Effector memory CD4-positive, alpha-beta T cell (primary cell): Measurements from ENCODE around the gene OVOL2.

Experiments
- DNase-seq, 3 donors: peaks; one replicate each; pipeline ENCODE4 v3.0.0-alpha.2; 2020
- H3K27ac ChIP-seq: 2 replicates; pipeline ENCODE4 v1.7.0; 2013; ENCODE audit warnings: mild to moderate bottlenecking, low read length, moderate library complexity; ENCODE audit not compliant: insufficient read depth, poor library complexity, severe bottlenecking
- H3K27me3 ChIP-seq: replicated peaks from 2 replicates; pipeline ENCODE4 v1.7.0; 2013; ENCODE audit warnings: mild to moderate bottlenecking, low read length; ENCODE audit not compliant: insufficient read depth, control insufficient read depth, poor library complexity, severe bottlenecking
- H3K36me3 ChIP-seq: 2 replicates; pipeline ENCODE4 v1.7.0; 2013; ENCODE audit warnings: mild to moderate bottlenecking, low read length, moderate library complexity; ENCODE audit not compliant: control insufficient read depth, insufficient read depth
- H3K4me1 ChIP-seq: 2 replicates; pipeline ENCODE4 v1.7.0; 2013; ENCODE audit warnings: low read length, mild to moderate bottlenecking; ENCODE audit not compliant: control insufficient read depth, insufficient read depth, poor library complexity, severe bottlenecking
- H3K4me3 ChIP-seq: 2 replicates; pipeline ENCODE4 v1.7.0; 2013; ENCODE audit warnings: low read length, low read depth, mild to moderate bottlenecking; ENCODE audit not compliant: insufficient read depth, poor library complexity, severe bottlenecking
- H3K9me3 ChIP-seq: 2 replicates; pipeline ENCODE4 v1.7.0; 2013; ENCODE audit warnings: mild to moderate bottlenecking, low read length, moderate library complexity; ENCODE audit not compliant: control insufficient read depth

OVOL2 gene

GRCh38 chr20:18018100-18018499, 39.6 kb downstream of the OVOL2 start:
- DNase-seq, result no peak
- no peaks in the 10 kb centered on the region for H3K9me3 ChIP-seq
- H3K27me3 ChIP-seq, result no peaks in the 10 kb centered on the region

GRCh38 chr20:18016772-18017171, 40.9 kb downstream of the OVOL2 start:
- no peaks in the 10 kb centered on the region for H3K9me3 ChIP-seq
- no peaks in the 10 kb centered on the region for H3K4me1 ChIP-seq
- no peaks in the 10 kb centered on the region for H3K36me3 ChIP-seq
- H3K27me3 ChIP-seq, result no peaks in the 10 kb centered on the region
- H3K4me3 ChIP-seq, result no peak overlapping the region
- H3K27ac ChIP-seq, result no peak overlapping the region
- DNase-seq, result no peak

More at GRCh38 chr20:18018100-18018499, 39.6 kb downstream of the OVOL2 start:
- no peaks in the 10 kb centered on the region for H3K4me1 ChIP-seq
- no peak overlapping the region for H3K27ac ChIP-seq
- H3K36me3 ChIP-seq, result no peaks in the 10 kb centered on the region
- no peak overlapping the region for H3K4me3 ChIP-seq

DNA sequence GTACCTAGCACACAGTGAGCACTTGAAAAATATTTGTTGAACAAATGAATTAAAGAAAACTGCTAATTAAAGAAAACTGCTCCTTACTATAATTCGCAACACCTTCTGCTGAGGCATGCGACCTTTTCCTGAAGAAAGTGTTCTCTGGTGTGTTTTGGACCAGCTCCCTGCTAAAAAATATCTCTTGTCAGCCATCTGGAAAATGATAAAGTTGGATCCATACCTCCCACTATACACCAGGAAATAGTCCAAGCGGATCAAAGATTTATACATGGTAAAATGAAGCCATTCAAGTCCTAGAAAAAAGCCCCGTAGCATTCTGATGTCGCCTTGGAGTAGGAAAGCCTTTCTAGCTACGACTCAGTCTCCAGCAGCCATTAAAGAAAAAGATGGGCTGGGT, 43.3 kb downstream of the OVOL2 start:
- no peak overlapping the region for H3K4me3 ChIP-seq
- H3K4me1 ChIP-seq, result no peaks in the 10 kb centered on the region
- no peaks in the 10 kb centered on the region for H3K27me3 ChIP-seq
- H3K27ac ChIP-seq, result no peak overlapping the region
- no peak for DNase-seq
- no peaks in the 10 kb centered on the region for H3K9me3 ChIP-seq
- no peaks in the 10 kb centered on the region for H3K36me3 ChIP-seq

DNA sequence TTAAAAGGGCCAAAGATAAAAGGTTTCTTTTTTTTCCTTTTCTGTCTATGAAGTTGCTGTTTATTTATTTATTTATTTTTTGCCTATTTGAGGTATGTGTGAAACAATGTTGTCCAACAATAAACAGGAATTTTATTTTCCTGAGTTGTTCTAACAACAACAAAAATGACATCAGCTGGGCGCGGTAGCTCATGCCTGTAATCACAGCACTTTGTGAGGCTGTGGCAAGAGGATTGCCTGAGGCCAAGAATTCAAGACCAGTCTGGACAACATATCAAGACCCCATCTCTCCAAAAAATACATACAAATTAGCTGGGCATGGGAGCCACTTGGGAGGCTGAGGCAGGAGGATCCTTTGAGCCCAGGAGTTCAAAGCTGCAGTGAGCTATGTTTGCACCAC, 44.8 kb downstream of the OVOL2 start:
- Histone ChIP-seq H3K36me3 (no peaks in the 10 kb centered on the region), H3K4me3 (no peak overlapping the region), H3K27ac (no peak overlapping the region), H3K9me3 (no peaks in the 10 kb centered on the region), H3K27me3 (no peaks in the 10 kb centered on the region), H3K4me1 (no peaks in the 10 kb centered on the region)
- no peak for DNase-seq

DNA sequence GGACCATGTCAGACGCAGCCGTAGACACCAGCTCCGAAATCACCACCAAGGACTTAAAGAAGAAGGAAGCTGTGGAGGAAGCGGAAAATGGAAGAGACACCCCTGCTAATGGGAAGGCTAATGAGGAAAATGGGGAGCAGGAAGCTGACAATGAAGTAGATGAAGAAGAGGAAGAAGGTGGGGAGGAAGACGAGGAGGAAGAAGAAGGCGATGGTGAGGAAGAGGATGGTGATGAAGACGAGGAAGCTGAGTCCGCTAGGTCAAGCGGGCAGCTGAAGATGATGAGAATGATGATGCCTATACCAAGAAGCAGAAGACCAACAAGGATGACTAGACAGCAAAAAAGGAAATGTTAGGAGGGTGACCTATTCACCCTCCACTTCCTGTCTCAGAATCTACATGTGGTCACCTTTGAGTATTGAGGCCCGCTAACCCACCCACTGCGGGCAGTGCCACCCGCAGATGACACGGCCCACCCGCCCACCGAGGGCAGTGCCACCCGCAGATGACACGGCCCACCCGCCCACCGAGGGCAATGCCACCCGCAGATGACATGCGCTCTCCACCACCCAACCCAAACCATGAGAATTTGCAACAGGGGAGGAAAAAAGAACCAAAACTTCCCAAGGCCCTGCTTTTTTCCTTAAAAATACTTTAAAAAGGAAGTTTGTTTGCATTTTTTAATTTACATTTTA, 45.6 kb downstream of the OVOL2 start:
- Histone ChIP-seq H3K27ac (no peak overlapping the region), H3K4me3 (no peak overlapping the region), H3K9me3 (no peaks in the 10 kb centered on the region), H3K4me1 (no peaks in the 10 kb centered on the region), H3K27me3 (no peaks in the 10 kb centered on the region), H3K36me3 (no peaks in the 10 kb centered on the region)
- no peak for DNase-seq

GRCh38 chr20:18011482-18011881, 46.2 kb downstream of the OVOL2 start:
- Histone ChIP-seq H3K36me3 (no peaks in the 10 kb centered on the region), H3K27ac (no peak overlapping the region), H3K4me1 (no peaks in the 10 kb centered on the region), H3K4me3 (no peak overlapping the region), H3K27me3 (no peaks in the 10 kb centered on the region), H3K9me3 (no peaks in the 10 kb centered on the region)
- no peak for DNase-seq

DNA sequence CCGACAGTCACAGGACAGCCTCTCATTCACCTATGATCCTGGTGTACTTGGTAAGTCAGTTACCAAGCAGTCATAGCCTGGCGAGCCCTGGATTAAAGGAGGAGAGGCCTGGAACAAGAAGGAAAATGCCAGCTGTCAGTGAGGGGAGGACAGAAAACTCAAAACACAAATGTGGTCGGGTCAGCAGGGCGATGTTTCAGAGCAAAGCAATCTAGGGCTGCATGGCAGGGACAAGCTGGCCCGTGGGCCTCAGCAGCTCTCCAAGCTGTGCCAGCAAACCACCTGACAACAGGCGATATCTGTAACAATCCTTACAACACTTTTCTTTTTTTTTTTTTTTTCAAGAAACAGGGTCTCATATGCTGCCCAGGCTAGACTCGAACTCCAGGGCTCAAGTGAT, 48.6 kb downstream of the OVOL2 start:
- Histone ChIP-seq H3K36me3 (no peaks in the 10 kb centered on the region), H3K4me1 (no peaks in the 10 kb centered on the region), H3K9me3 (no peaks in the 10 kb centered on the region), H3K27ac (no peak overlapping the region), H3K27me3 (no peaks in the 10 kb centered on the region), H3K4me3 (no peak overlapping the region)
- no peak for DNase-seq

DNA sequence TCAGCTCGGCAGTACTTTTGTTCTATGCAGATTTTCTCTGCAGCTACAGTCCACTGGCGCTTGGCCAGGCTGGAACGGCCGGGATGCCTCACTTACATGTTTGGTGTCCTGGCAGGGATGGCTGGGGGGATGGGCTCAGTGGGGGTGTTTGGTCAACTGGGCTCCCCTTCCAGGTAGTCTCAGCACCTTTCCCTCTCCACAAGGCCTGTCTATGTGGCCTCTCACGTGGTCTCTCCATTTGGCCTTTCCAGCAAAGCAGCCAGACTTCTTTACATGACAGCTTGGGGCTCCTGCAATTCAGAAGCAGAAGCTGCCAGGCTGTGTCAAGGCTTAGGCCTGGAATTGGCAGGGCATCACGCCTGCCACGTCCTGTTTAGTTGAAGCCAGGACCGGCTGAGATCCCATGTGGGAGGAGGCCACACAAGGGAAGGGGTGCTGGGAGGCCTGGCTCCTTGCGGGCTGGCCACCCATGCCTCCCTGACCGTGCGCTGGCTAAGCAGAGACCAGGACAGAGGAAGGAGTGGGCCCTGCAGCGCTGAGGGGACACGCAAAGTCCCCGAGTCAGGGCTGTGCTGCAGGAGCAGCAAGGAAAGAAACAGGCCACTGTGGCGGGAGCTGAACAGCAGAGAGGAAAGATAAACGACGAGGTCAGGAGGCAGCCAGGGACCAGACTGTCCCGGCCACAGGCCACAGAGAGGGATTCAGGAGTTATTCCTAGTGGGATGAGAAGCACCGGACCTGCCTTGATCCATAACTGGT, 50.0 kb downstream of the OVOL2 start:
- no peak overlapping the region for H3K27ac ChIP-seq
- no peaks in the 10 kb centered on the region for H3K4me1 ChIP-seq
- no peaks in the 10 kb centered on the region for H3K36me3 ChIP-seq
- no peak overlapping the region for H3K4me3 ChIP-seq
- DNase-seq, result no peak
- H3K9me3 ChIP-seq, result no peaks in the 10 kb centered on the region
- no peaks in the 10 kb centered on the region for H3K27me3 ChIP-seq

DNA sequence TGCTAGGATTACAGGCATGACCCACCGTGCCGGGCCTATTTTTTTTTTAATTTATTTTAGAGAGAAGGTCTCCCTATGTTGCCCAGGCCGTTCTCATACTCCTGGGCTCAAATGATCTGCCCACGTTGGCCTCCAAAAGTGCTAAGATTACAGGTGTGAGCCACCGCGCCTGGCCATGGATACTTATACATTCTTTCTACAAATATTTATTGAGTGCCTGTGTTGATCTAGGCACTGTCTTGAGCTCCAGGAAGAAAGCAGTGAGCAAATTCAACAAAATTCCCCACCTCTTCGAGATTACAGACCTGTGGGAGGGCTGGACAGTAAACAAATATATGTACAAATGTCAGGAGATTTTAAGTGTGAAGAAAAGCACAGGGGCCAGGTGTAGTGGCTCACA, 51.0 kb downstream of the OVOL2 start:
- Histone ChIP-seq H3K27ac (no peak overlapping the region), H3K9me3 (no peaks in the 10 kb centered on the region), H3K36me3 (no peaks in the 10 kb centered on the region), H3K27me3 (no peaks in the 10 kb centered on the region), H3K4me1 (no peaks in the 10 kb centered on the region), H3K4me3 (no peak overlapping the region)
- no peak for DNase-seq

GRCh38 chr20:18005990-18006364, 51.7 kb downstream of the OVOL2 start:
- Histone ChIP-seq H3K36me3 (no peaks in the 10 kb centered on the region), H3K27me3 (no peaks in the 10 kb centered on the region), H3K27ac (no peak overlapping the region)

More at GRCh38 chr20:18005990-18006364, 51.7 kb downstream of the OVOL2 start:
- no peak for DNase-seq
- no peaks in the 10 kb centered on the region for H3K4me1 ChIP-seq
- no peaks in the 10 kb centered on the region for H3K9me3 ChIP-seq
- H3K4me3 ChIP-seq, result no peak overlapping the region
